HG03066 (cell line): ENCODE measurements around the gene MFAP3.
"Not testable (repeated sequence)": the region's sequence is repeated elsewhere in the genome, so short reads cannot be mapped to it uniquely, and the experiment has no call there.

Experiments used
- ATAC-seq: cut with Tn5 transposase; IDR thresholded peaks from one replicate; pipeline ENCODE4 v1.9.1; 2021; ENCODE audit warnings: low read depth; ENCODE audit not compliant: unreplicated experiment

The MFAP3 gene

GRCh38 chr5:154038707-154039457, at the start of gene MFAP3, which contains the start of gene FAM114A2:
TSS of gene MFAP3 (plus strand) at chr5:154038967. CDS start at chr5:154049723, 10,756 bp downstream.
TSS of gene FAM114A2 (minus strand) at chr5:154038910. CDS start at chr5:154034953, 3,957 bp downstream.
- ATAC-seq, result peak; percentile 97

GRCh38 chr5:153991168-153991567, 47.6 kb upstream of the MFAP3 start:
- no peak for ATAC-seq

DNA sequence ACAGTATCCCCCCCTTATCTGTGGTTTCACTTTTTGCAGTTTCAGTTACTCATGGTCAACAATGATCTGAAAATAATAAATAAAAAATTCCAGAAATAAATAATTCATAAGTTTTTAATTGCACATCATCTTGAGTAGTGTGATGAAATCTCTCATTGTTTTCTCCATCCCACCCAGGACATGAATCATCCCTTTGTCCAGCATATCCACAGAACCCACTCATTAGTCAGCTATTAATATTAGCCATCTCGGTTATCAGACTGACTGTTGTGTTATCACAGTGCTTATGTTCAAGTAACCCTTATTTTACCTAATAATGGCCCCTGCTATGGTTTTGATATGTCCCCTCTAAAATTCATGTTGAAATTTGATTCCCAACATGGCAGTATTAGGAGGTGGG, 40.8 kb upstream of the MFAP3 start:
- ATAC-seq, result no peak

- ATAC-seq, result no peak
These were observed 40.0 kb upstream of the MFAP3 start for GRCh38 chr5:153998768-153999167.

DNA sequence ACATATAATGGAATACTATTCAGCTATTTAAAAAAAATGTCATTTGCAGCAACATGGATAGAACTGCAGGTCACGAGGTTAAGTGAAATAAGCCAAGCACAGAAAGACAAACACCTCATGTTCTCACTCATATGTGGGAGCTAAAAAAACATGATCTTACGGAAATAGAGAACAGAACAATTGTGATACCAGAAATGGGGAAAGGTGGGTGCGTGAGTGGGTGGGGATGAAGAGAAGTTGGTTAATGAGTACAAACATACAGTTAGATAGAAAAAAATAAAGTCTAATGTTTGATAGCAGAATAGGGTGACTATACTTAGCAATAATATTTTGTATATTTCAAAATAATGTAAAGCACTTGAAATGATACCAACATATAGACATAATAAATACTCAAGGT, 38.8 kb upstream of the MFAP3 start:
- no peak for ATAC-seq

DNA sequence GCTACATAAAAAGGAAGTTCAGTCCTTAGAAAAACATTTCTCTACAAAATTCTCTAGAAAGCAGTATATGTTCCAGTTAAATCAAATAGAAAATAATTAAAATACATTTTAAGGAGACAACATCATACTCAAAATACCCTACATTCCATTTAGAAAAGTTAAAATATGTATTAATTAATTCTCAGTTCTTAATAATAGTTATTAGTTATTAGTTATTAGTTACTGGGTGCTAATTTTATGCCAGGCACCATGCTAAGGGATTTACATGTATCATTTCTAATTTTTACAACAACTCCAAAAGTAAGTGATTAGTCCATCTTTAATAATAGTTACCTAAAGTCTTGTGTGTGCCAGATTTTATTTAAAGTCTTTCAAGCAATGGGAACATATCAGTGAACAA, 38.1 kb upstream of the MFAP3 start:
- ATAC-seq, result no peak

DNA sequence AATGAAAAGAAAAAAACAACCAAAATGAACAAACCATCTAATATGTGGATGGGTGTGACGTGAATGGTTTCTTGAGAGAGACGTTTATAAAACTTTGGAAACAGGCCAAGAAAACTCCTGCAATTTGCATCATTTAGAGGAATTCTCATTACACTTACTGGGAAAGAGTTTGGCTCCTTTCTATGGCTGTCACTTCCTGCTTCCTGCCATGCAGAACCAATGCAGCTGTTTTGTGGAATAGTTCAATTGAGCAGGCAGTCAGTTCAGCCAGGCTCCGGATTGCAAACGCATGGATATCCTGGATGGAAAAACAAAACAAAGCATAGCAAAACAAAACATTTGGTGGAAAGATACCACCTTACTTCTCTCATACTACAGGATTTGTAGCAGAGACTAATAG, 36.7 kb upstream of the MFAP3 start:
- no peak for ATAC-seq

GRCh38 chr5:154002511-154003020, 36.2 kb upstream of the MFAP3 start:
- no peak for ATAC-seq

GRCh38 chr5:154005648-154006047, 33.1 kb upstream of the MFAP3 start:
- ATAC-seq, result no peak

GRCh38 chr5:154010660-154011059, 28.1 kb upstream of the MFAP3 start:
- no peak for ATAC-seq

DNA sequence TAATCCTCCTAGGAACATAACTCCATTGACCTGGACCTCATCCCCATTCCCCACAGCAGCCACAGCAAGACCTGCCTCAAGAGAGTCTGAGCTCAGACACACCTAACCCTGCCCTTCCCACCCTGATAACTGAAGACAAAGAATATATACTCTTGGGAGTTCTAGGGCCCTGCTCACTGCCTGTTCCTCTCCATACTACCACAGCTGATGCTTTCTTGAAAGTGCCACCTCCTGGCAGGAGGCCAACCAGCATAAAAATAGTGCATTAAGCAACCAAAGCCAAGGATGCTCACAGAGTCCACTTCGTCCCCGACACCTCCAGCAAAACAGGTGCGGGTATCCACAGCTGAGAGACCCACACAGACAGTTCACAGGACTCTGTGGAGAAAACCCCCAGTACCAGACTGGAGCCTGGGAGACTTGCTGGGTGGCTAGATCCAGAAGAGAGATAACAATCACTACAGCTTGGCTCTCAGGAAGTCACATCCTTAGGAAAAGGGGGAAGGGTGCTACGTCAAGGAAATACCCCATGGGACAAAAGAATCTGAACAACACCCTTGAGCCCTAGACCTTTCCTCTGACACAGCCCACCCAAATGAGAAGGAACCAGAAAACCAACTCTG, 23.6 kb upstream of the MFAP3 start:
- ATAC-seq, result no peak

DNA sequence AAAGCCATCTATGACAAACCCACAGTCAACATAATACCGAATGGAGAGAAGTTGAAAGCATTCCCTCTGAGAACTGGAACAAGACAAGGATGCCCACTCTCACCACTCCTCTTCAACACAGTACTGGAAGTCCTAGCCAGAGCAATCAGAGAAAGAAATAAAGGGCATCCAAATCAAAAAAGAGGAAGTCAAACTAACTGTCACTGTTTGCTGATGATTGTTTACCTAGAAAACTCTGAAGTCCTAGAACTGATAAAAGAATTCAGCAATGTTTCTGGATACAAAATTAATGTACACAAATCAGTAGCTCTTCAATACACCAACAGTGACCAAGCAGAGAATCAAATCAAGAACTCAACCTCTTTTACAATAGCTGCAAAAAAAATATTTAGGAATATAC, 19.8 kb upstream of the MFAP3 start:
- ATAC-seq, result not testable (repeated sequence)

DNA sequence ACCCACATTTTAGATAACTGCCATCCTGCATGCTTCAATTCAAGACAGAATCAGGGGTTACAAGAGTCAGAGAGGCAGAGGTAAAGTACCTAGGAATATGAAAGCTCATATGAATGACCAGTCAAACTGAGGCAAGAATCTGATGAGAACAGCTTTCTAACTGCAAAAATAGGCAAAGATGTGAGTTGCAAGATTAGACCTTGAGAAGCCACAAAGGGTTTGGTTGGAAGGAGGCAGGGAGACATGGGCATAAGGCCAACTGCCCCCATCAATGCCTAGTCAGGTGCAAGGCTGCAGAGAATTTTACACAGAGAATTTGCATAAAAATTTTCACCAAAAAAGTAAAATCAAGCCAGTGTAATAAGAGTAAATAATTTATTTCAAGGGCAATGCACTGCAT, 12.8 kb upstream of the MFAP3 start:
- no peak for ATAC-seq

GRCh38 chr5:154031937-154032489, 6.8 kb upstream of the MFAP3 start:
- ATAC-seq, result no peak

- no peak for ATAC-seq
These were observed 3.8 kb upstream of the MFAP3 start for GRCh38 chr5:154034944-154035343.

DNA sequence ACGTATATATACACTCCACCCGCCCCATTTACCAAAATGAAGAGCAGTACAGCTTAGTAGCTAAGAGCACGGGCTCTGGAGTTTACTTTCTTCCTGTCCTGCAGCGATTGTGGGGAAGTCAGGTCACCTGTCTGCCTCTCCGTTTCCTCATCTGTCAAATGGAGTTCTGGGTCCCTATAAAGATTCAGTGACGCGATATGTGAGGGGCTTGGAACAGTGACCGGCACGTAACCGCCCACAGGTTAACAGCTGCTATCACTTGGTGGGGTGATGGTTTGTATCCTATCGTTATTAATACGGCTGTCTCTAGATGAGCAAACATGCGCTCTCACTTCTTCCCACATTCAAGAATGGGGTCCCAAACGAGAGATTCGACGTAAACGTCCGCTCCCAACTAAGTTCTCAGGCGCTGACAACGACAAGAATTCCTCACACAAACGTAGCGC, 483 bp upstream of the MFAP3 start:
- ATAC-seq, result peak; percentile 51

GRCh38 chr5:154039458-154039829, 677 bp downstream of the MFAP3 start:
- no peak for ATAC-seq

DNA sequence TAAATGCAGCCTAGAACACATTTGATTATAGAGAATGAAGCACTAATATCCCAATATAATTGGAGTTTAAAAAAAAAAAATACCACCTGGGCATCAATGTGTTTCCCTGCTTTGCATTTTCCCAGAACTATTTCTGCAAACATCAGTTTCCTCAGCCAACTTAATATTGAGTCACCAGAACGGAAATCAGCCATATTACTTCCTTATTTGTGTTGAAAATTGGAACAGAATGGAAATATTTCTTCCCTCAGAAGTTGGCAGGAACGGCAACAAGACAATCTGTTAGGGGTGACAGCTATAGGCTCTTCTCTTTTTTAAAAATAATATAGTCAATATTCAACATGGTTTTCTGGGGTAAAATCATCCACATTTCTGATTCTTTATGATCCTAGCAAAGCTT, 4.0 kb downstream of the MFAP3 start:
- no peak for ATAC-seq

GRCh38 chr5:154044099-154044498, 5.3 kb downstream of the MFAP3 start:
- ATAC-seq, result no peak

DNA sequence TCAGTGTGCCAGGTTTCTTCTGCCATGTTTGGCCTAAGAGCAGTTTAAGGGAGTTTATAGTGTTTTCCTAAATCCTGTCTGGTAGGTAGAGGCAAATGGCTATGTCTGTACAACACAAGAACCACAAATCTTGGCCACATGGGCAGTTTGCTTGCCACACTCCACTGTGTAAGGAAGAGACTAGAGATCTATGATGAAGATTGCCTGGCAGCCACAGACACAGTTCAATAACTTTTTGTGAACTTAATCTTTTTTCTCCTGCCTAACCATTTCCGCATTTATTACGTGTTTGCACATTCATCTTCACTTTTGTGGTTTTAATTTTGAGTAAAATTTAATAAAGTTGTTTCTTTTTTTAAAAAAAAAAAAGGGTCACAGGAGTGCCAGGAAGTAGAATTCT, 5.8 kb downstream of the MFAP3 start:
- ATAC-seq, result no peak

DNA sequence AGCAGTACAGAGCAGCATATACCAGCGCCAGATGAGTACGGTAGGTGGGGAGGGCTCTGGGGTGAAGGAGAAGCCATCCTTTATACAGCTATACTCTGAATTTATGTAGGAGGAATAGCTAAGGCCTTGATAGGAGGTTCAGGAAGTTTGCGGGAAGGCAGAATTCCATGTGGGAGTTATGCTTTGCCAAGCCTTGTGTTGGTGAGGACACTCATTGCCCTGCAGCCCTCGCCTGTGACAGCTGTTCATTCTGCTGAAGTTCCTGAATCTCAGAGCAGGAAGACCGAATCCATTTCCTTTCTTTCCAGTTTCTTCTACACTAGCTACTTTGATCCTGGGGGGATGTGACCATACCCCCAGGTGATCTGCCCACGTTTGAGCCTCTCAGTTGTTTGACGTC, 7.7 kb downstream of the MFAP3 start:
- no peak for ATAC-seq

DNA sequence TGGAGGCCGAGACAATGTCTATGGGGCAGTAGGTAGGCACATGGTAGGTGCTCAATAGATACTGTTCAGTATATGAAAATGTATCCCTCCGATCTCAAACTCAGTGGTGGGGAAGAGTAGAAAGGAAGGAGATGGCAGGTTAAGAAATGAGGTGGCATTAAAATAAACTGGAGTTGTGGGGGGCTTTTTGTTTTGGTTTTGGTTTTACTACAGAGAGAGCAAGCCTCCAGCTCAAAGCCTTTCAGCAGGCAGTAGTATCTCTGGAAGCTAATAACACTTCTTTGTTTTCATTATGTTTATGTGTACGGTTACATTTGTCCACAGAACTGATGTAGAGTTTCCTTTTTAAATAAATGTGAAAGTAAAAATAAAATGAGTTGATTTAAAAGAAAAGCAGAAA, 8.6 kb downstream of the MFAP3 start:
- no peak for ATAC-seq
